ENCODE measurements around the gene EIF6. TPM values are rescaled to one million over a fixed set of nuclear protein-coding genes. Genes with fewer than 3 reads are reported as not detected.

Gene EIF6
- total and polyA plus RNA-seq, 9 of the 15 experiments (the other 6 are each of a cell fraction or from before 2014, with no cell fraction given) = 165 to 832 (median 229) TPM

DNA sequence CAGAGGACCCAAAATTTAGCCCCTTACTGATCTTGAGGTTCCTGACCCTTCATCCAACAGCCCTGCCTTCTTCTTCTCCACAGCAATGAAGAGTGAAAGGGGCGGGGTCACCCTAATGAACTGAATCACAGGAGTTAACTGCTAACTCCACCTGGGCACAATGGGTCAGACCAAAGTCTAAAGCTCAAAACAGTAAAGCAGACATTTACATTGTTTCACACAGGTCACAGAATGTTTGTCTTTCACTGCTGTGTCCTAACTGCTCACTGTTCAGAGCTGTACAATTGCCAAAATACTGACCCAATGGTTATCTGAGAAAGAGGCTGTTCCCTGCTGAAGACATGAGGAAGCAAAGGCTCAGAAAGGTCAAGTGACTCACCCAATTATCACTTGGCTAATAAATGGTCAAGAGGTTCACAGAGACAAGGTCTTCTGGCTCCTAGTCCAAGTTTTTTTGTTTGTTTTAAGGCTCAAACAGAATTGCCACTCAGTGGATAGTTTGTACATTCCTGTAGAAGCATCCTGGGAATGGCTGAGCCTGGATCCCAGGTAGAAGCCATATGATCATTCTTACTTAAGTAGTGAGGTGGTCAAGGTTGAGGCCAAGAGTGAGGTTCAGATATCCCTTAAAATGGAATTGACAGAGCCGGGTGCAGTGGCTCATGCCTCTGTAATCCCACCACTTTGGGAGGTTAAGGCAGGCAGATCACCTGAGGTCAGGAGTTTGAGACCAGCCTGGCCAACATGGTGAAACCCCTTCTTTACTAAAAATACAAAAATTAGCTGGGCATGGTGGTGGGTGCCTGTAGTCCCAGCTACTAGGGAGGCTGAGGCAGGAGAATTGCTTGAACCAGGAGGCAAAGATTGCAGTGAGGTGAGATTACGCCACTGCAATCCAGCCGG lies 42.8 kb upstream of the EIF6 start (continued):
- TF ChIP-seq, protein P1, sequence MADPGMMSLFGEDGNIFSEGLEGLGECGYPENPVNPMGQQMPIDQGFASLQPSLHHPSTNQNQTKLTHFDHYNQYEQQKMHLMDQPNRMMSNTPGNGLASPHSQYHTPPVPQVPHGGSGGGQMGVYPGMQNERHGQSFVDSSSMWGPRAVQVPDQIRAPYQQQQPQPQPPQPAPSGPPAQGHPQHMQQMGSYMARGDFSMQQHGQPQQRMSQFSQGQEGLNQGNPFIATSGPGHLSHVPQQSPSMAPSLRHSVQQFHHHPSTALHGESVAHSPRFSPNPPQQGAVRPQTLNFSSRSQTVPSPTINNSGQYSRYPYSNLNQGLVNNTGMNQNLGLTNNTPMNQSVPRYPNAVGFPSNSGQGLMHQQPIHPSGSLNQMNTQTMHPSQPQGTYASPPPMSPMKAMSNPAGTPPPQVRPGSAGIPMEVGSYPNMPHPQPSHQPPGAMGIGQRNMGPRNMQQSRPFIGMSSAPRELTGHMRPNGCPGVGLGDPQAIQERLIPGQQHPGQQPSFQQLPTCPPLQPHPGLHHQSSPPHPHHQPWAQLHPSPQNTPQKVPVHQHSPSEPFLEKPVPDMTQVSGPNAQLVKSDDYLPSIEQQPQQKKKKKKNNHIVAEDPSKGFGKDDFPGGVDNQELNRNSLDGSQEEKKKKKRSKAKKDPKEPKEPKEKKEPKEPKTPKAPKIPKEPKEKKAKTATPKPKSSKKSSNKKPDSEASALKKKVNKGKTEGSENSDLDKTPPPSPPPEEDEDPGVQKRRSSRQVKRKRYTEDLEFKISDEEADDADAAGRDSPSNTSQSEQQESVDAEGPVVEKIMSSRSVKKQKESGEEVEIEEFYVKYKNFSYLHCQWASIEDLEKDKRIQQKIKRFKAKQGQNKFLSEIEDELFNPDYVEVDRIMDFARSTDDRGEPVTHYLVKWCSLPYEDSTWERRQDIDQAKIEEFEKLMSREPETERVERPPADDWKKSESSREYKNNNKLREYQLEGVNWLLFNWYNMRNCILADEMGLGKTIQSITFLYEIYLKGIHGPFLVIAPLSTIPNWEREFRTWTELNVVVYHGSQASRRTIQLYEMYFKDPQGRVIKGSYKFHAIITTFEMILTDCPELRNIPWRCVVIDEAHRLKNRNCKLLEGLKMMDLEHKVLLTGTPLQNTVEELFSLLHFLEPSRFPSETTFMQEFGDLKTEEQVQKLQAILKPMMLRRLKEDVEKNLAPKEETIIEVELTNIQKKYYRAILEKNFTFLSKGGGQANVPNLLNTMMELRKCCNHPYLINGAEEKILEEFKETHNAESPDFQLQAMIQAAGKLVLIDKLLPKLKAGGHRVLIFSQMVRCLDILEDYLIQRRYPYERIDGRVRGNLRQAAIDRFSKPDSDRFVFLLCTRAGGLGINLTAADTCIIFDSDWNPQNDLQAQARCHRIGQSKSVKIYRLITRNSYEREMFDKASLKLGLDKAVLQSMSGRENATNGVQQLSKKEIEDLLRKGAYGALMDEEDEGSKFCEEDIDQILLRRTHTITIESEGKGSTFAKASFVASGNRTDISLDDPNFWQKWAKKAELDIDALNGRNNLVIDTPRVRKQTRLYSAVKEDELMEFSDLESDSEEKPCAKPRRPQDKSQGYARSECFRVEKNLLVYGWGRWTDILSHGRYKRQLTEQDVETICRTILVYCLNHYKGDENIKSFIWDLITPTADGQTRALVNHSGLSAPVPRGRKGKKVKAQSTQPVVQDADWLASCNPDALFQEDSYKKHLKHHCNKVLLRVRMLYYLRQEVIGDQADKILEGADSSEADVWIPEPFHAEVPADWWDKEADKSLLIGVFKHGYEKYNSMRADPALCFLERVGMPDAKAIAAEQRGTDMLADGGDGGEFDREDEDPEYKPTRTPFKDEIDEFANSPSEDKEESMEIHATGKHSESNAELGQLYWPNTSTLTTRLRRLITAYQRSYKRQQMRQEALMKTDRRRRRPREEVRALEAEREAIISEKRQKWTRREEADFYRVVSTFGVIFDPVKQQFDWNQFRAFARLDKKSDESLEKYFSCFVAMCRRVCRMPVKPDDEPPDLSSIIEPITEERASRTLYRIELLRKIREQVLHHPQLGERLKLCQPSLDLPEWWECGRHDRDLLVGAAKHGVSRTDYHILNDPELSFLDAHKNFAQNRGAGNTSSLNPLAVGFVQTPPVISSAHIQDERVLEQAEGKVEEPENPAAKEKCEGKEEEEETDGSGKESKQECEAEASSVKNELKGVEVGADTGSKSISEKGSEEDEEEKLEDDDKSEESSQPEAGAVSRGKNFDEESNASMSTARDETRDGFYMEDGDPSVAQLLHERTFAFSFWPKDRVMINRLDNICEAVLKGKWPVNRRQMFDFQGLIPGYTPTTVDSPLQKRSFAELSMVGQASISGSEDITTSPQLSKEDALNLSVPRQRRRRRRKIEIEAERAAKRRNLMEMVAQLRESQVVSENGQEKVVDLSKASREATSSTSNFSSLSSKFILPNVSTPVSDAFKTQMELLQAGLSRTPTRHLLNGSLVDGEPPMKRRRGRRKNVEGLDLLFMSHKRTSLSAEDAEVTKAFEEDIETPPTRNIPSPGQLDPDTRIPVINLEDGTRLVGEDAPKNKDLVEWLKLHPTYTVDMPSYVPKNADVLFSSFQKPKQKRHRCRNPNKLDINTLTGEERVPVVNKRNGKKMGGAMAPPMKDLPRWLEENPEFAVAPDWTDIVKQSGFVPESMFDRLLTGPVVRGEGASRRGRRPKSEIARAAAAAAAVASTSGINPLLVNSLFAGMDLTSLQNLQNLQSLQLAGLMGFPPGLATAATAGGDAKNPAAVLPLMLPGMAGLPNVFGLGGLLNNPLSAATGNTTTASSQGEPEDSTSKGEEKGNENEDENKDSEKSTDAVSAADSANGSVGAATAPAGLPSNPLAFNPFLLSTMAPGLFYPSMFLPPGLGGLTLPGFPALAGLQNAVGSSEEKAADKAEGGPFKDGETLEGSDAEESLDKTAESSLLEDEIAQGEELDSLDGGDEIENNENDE (IDR thresholded peaks at IDR 0.05; ENCODE audit: low read depth, low read length) = no peak
- TF ChIP-seq ARID2 (IDR thresholded peaks at IDR 0.05) = no peak
- no peak for TF ChIP-seq LEF1 (IDR thresholded peaks at IDR 0.05)
- TF ChIP-seq SMAD3 (CRISPR knock-in tag; conservative IDR thresholded peaks at IDR 0.05) = no peak
- TF ChIP-seq HCFC1 (IDR thresholded peaks at IDR 0.05; ENCODE audit: low read depth, low read length) = no peak
- peak; percentile 64 for TF ChIP-seq CBFA2T3 (IDR thresholded peaks at IDR 0.05)
- TF ChIP-seq LCOR (CRISPR knock-in tag; IDR thresholded peaks at IDR 0.05) = 0 out of 2 replicates have a peak, but pooled peaks have one; percentile 46
- no peak for TF ChIP-seq SLC30A9 (CRISPR knock-in tag; IDR thresholded peaks at IDR 0.05)
- TF ChIP-seq HNRNPH1 (optimal IDR thresholded peaks at IDR 0.05; ENCODE audit: low read depth, low read length) = no peak
- no peak for TF ChIP-seq ZFX (CRISPR knock-in tag; IDR thresholded peaks at IDR 0.05)
- TF ChIP-seq KLF16 (IDR thresholded peaks at IDR 0.05) = no peak
- no peak for TF ChIP-seq CSDE1 (IDR thresholded peaks at IDR 0.05)
- TF ChIP-seq ZNF165 (CRISPR knock-in tag; IDR thresholded peaks at IDR 0.05; ENCODE audit: borderline replicate concordance) = no peak
- TF ChIP-seq OTX1 (CRISPR knock-in tag; IDR thresholded peaks at IDR 0.05) = no peak
- TF ChIP-seq NR2C2 (CRISPR knock-in tag; IDR thresholded peaks at IDR 0.05) = no peak
- TF ChIP-seq NR2C2 (tag; IDR thresholded peaks at IDR 0.05) = peak; percentile 74
- no peak for TF ChIP-seq KDM5B (IDR thresholded peaks at IDR 0.05; ENCODE audit: insufficient replicate concordance, low read depth, low read length)
- no peak for TF ChIP-seq RBFOX2 (IDR thresholded peaks at IDR 0.05; ENCODE audit: low read depth, low read length)
- peak; percentile 56 for TF ChIP-seq SOX6 (IDR thresholded peaks at IDR 0.05)

Data from K562 (cell line).